ENCODE measurements around the gene CLIP2. TPM values are rescaled to one million over a fixed set of nuclear protein-coding genes. Genes with fewer than 3 reads are reported as not detected.
"Not testable (repeated sequence)": the region's sequence is repeated elsewhere in the genome, so short reads cannot be mapped to it uniquely, and the experiment has no call there.

CLIP2 gene
- total and polyA plus RNA-seq, 8 donors = 20.6 to 32.8 (median 25.6) TPM

- Histone ChIP-seq H3K36me3 (peaks cover 0 to 18% of the 10 kb centered on the region in 2 donors), H3K27ac (peak overlapping the region; percentile 97 to 99), H3K27me3 (no peaks in the 10 kb centered on the region), H3K9me3 (no peaks in the 10 kb centered on the region), H3K4me3 (peak overlapping the region; percentile 69 to 79), H3K4me1 (peaks cover 20 to 41% of the 10 kb centered on the region in 2 donors)
- DNase-seq (no peak), ATAC-seq (no peak)
- TF ChIP-seq CTCF (IDR thresholded peaks at IDR 0.05) = no peak
- intact Hi-C loops (cut with DNase I) = no loop called here
These were observed 34.3 kb upstream of the CLIP2 start for GRCh38 chr7:74254858-74255379.

GRCh38 chr7:74255461-74255860 lies 33.7 kb upstream of the CLIP2 start:
- DNase-seq; intact Hi-C loops (cut with DNase I); H3K9me3 ChIP-seq; H3K27me3 ChIP-seq; ATAC-seq: not testable (repeated sequence)
- Histone ChIP-seq H3K4me3 (peak overlapping the region in 1 of 2 donors; percentile 69), H3K36me3 (peaks cover 0 to 13% of the 10 kb centered on the region in 2 donors), H3K4me1 (peaks cover 20 to 41% of the 10 kb centered on the region in 2 donors), H3K27ac (peak overlapping the region; percentile 97 to 99)

GRCh38 chr7:74256491-74257408 lies 32.5 kb upstream of the CLIP2 start:
- Histone ChIP-seq H3K9me3 (no peaks in the 10 kb centered on the region), H3K4me1 (peaks cover 20 to 41% of the 10 kb centered on the region in 2 donors), H3K4me3 (no peak overlapping the region), H3K27ac (peak overlapping the region; percentile 10 to 48), H3K27me3 (no peaks in the 10 kb centered on the region), H3K36me3 (no peaks in the 10 kb centered on the region)
- ATAC-seq = no peak
- TF ChIP-seq CTCF (IDR thresholded peaks at IDR 0.05) = no peak
- no peak for DNase-seq
- intact Hi-C loops (cut with DNase I) = no loop called here

- DNase-seq (no peak), ATAC-seq (no peak)
- H3K4me3 ChIP-seq = no peak overlapping the region
- no peaks in the 10 kb centered on the region for H3K36me3 ChIP-seq
- intact Hi-C loops (cut with DNase I) = no loop called here
- no peak overlapping the region for H3K27ac ChIP-seq
- no peaks in the 10 kb centered on the region for H3K9me3 ChIP-seq
- H3K4me1 ChIP-seq = peaks cover 13 to 28% of the 10 kb centered on the region in 2 donors
- no peaks in the 10 kb centered on the region for H3K27me3 ChIP-seq
- no peak for TF ChIP-seq CTCF (IDR thresholded peaks at IDR 0.05)
These were observed 30.6 kb upstream of the CLIP2 start for GRCh38 chr7:74258639-74259038.

GRCh38 chr7:74262639-74263398 lies 26.4 kb upstream of the CLIP2 start:
- DNase-seq = no peak
- intact Hi-C loops (cut with DNase I) = no loop called here
- no peaks in the 10 kb centered on the region for H3K4me1 ChIP-seq
- H3K4me3 ChIP-seq = no peak overlapping the region
- H3K27ac ChIP-seq = no peak overlapping the region
- H3K27me3 ChIP-seq = no peaks in the 10 kb centered on the region
- no peaks in the 10 kb centered on the region for H3K36me3 ChIP-seq
- H3K9me3 ChIP-seq = no peaks in the 10 kb centered on the region
- no peak for TF ChIP-seq CTCF (IDR thresholded peaks at IDR 0.05)
- no peak for ATAC-seq

All from left lung (tissue), 10 donors.